SU-DHL-6 (cell line): ENCODE data around the gene EPO.

Experiments used
- CTCF ChIP-seq: fragments of 200-600 bp; sonication (generic); IDR thresholded peaks from one replicate; pipeline ENCODE4 v1.5.1; 2017; ENCODE audit warnings: antibody characterized with exemption, mild to moderate bottlenecking, low read length, moderate library complexity; ENCODE audit not compliant: insufficient read depth, poor library complexity, severe bottlenecking
- EZH2phosphoT487 ChIP-seq: fragments of 200-600 bp; sonication (generic), shearing (Covaris generic); conservative IDR thresholded peaks from 2 replicates; pipeline ENCODE4 v1.6.1; 2018; ENCODE audit warnings: mild to moderate bottlenecking, antibody characterized with exemption, low read length, moderate library complexity, mixed read lengths

- TF ChIP-seq EZH2phosphoT487 (no peak), CTCF (no peak)
These were observed 31.9 kb upstream of the EPO start for GRCh38 chr7:100688326-100688860.
